Peyer's patch (tissue), 4 donors: ENCODE measurements around the gene SZT2. TPM values are rescaled to one million over a fixed set of nuclear protein-coding genes. Genes with fewer than 3 reads are reported as not detected.
"Not testable (repeated sequence)": the region's sequence is repeated elsewhere in the genome, so short reads cannot be mapped to it uniquely, and the experiment has no call there.

Source experiments
- DNase-seq, 3 donors: peaks; one replicate each; pipeline ENCODE4 v3.0.0-alpha.2; 2017 to 2019
- H3K27ac ChIP-seq, 4 donors: fragments of 200-600 bp; sonication (generic); one replicate each; pipeline ENCODE4 v1.5.1; 2016 to 2019
- H3K27me3 ChIP-seq, 2 donors: fragments of 200-600 bp; sonication (generic); one replicate each; pipeline ENCODE4 v1.5.1; 2019
- H3K36me3 ChIP-seq, 3 donors: fragments of 200-600 bp; sonication (generic); one replicate each; pipeline ENCODE4 v1.5.1; 2016 to 2019
- H3K4me1 ChIP-seq, 4 donors: fragments of 200-600 bp; sonication (generic); one replicate each; pipeline ENCODE4 v1.5.1; 2016 to 2019
- H3K4me3 ChIP-seq, 4 donors: fragments of 200-600 bp; sonication (generic); 1 replicate in 3 of 4; 2 replicates in 1 of 4; pipeline ENCODE4 v1.5.1; 2016 to 2019; ENCODE audit warnings: mild to moderate bottlenecking in 1 of 4
- H3K9me3 ChIP-seq, 4 donors: fragments of 200-600 bp; sonication (generic); one replicate each; pipeline ENCODE4 v1.5.1; 2016 to 2019; ENCODE audit warnings: mild to moderate bottlenecking in 1 of 4
- POLR2A ChIP-seq, 2 donors: fragments of 450-650 bp; IDR thresholded peaks; one replicate each; pipeline ENCODE4 v1.5.1; 2017; ENCODE audit warnings: antibody characterized with exemption in 2 of 2, mild to moderate bottlenecking in 2 of 2, moderate library complexity in 2 of 2
- total RNA-seq, 4 donors: library from RNA; depleted of rRNA; stranded (reverse); fragments of >200 nt; gene quantifications; one replicate each; pipeline ENCODE4 v1.1.0, GENCODE V29; 2016
- TF ChIP-seq, protein P1 (sequence below), 6 experiments: fragments of 450-650 bp in 4 of 6; fragments of 200-600 bp in 2 of 6; sonication (generic) in 1 of 6; IDR thresholded peaks; one replicate each; pipeline ENCODE4 v1.5.1; 2017 to 2019; ENCODE audit warnings: antibody characterized with exemption in 6 of 6, mild to moderate bottlenecking in 3 of 6, moderate library complexity in 1 of 6

SZT2 gene
- total RNA-seq, 4 donors from 2014 or later: 76.9 to 129 (median 104) TPM

GRCh38 chr1:43468414-43468813, 78.7 kb downstream of the SZT2 start:
- Histone ChIP-seq H3K27ac (no peak overlapping the region), H3K4me1 (peaks cover 0 to 10% (median 0%) of the 10 kb centered on the region in 4 donors), H3K9me3 (no peaks in the 10 kb centered on the region), H3K27me3 (no peaks in the 10 kb centered on the region), H3K4me3 (no peak overlapping the region), H3K36me3 (no peaks in the 10 kb centered on the region)
- TF ChIP-seq, protein P1, sequence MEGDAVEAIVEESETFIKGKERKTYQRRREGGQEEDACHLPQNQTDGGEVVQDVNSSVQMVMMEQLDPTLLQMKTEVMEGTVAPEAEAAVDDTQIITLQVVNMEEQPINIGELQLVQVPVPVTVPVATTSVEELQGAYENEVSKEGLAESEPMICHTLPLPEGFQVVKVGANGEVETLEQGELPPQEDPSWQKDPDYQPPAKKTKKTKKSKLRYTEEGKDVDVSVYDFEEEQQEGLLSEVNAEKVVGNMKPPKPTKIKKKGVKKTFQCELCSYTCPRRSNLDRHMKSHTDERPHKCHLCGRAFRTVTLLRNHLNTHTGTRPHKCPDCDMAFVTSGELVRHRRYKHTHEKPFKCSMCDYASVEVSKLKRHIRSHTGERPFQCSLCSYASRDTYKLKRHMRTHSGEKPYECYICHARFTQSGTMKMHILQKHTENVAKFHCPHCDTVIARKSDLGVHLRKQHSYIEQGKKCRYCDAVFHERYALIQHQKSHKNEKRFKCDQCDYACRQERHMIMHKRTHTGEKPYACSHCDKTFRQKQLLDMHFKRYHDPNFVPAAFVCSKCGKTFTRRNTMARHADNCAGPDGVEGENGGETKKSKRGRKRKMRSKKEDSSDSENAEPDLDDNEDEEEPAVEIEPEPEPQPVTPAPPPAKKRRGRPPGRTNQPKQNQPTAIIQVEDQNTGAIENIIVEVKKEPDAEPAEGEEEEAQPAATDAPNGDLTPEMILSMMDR (IDR thresholded peaks at IDR 0.05): no peak
- TF ChIP-seq POLR2A (IDR thresholded peaks at IDR 0.05): no peak
- no peak for DNase-seq

DNA sequence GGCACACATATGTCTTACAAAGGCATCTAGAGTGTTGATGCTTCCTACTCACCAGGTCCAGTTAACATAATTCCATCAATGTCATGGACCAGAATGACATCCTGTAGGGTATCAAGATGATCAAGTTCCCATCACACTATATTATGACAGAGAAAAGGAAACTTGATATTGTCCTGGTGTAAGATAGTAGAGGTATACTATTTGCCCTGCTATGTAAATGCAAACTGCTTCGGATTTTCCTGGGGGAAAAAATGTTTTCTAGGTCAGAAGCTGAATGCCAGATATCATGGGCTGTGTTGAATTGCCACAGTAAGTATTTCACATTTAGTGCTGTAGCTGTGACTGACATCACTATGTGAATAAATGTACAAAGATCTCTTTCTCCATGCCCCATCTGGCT, 80.2 kb downstream of the SZT2 start:
- H3K4me3 ChIP-seq: no peak overlapping the region
- DNase-seq: no peak
- TF ChIP-seq, protein P1 (IDR thresholded peaks at IDR 0.05): no peak
- TF ChIP-seq POLR2A (IDR thresholded peaks at IDR 0.05): no peak
- peaks cover 0 to 10% (median 0%) of the 10 kb centered on the region in 4 donors for H3K4me1 ChIP-seq
- no peaks in the 10 kb centered on the region for H3K36me3 ChIP-seq
- H3K27ac ChIP-seq: no peak overlapping the region
- H3K27me3 ChIP-seq: no peaks in the 10 kb centered on the region
- H3K9me3 ChIP-seq: no peaks in the 10 kb centered on the region

DNA sequence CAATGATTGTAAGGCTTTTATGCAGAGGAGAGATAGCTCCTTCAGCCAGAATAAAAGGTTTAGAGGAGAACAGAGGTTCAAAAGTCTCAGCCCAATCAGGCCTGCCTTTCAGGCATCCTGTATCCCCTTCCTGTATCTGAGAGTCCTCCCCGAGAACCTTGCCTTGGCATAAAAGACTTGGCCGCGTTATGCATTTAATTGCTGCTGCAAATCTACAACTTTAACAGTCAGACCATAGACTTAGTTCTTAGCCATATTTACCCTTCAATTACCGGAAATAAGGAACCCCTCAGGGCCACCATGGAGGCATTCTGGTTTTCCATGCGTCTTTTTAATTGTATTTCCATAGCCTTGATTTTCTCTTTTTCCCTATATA, 82.4 kb downstream of the SZT2 start:
- Histone ChIP-seq H3K27ac (no peak overlapping the region), H3K4me3 (no peak overlapping the region)
- TF ChIP-seq, protein P1 (IDR thresholded peaks at IDR 0.05): no peak
- TF ChIP-seq POLR2A (IDR thresholded peaks at IDR 0.05): no peak

DNA sequence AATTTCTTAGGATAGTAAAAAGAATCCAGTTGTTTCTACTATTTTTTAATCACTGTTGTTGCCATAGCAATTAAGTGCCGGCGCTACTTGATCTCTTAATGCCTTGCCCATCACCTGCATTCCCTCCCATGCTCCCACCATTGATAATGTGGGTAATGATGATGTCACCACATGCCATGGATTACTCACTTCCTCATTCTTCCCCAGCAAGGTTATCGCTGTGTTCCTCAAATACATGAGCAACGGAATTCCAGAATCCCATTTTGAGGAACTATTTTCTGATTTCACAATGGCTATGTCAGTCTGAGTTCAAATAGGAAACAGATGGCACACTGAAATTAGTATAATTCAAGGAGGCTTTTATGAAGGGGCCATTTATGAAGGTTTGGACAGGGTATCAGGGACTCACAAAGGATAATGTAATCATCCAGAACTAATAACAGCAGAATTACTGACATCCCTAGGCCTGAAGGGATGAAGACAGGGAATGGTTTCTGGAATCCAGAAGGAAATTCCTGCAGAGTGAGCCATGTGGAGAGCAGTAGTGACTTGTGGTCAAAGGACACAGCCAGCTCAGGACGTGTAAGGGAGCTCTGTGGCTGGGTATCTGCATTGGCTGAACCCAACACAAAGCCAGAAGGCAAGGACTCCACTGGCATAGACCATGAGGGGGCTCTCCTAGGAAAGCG, 82.9 kb downstream of the SZT2 start:
- H3K9me3 ChIP-seq, H3K4me1 ChIP-seq, H3K36me3 ChIP-seq, H3K4me3 ChIP-seq, DNase-seq, H3K27ac ChIP-seq, H3K27me3 ChIP-seq: not testable (repeated sequence)

More for the DNA sequence above, 82.4 kb downstream of the SZT2 start:
- no peaks in the 10 kb centered on the region for H3K9me3 ChIP-seq
- no peaks in the 10 kb centered on the region for H3K27me3 ChIP-seq
- no peak for DNase-seq
- no peaks in the 10 kb centered on the region for H3K4me1 ChIP-seq
- H3K36me3 ChIP-seq: no peaks in the 10 kb centered on the region

- no peaks in the 10 kb centered on the region for H3K4me1 ChIP-seq
- H3K27ac ChIP-seq: no peak overlapping the region
- TF ChIP-seq, protein P1 (IDR thresholded peaks at IDR 0.05): no peak
- no peak for TF ChIP-seq POLR2A (IDR thresholded peaks at IDR 0.05)
- no peak for DNase-seq
- no peak overlapping the region for H3K4me3 ChIP-seq
- H3K9me3 ChIP-seq: no peaks in the 10 kb centered on the region
- H3K36me3 ChIP-seq: no peaks in the 10 kb centered on the region
- H3K27me3 ChIP-seq: no peaks in the 10 kb centered on the region
Observed at GRCh38 chr1:43473463-43473862, 83.8 kb downstream of the SZT2 start.

- H3K4me1 ChIP-seq, H3K27me3 ChIP-seq, H3K36me3 ChIP-seq, H3K9me3 ChIP-seq, DNase-seq, H3K4me3 ChIP-seq, H3K27ac ChIP-seq: not testable (repeated sequence)
Observed at GRCh38 chr1:43475611-43476401, 86.1 kb downstream of the SZT2 start.
